OCI-LY7 (cell line): ENCODE measurements around the gene CDK5R1. TPM values are rescaled to one million over a fixed set of nuclear protein-coding genes. Genes with fewer than 3 reads are reported as not detected.

Experiments used
- BruUV-seq: library from RNA; stranded (reverse); fragments of 400-500 nt; replicated peaks from 2 replicates; lab custom pipeline; 2021; lab: Mats Ljungman, UMichigan
- CTCF ChIA-PET: fragments of 300-600 bp; sonication (Branson Sonifier 250); formaldehyde crosslinking; loops from one replicate; lab custom pipeline; 2022; ENCODE audit warnings: antibody characterized with exemption; ENCODE audit not compliant: unreplicated experiment; lab: Charles Lee
- POLR2A ChIA-PET: fragments of 300-600 bp; sonication (Branson Sonifier 250); formaldehyde crosslinking; loops from one replicate; lab custom pipeline; 2022; ENCODE audit warnings: antibody characterized with exemption; lab: Charles Lee
- DNase-seq: peaks from one replicate; pipeline ENCODE4 v3.0.0-alpha.2; 2015; ENCODE audit warnings: low spot score
- H2AFZ ChIP-seq: fragments of 200-600 bp; sonication (generic), shearing (Covaris generic); 2 replicates; pipeline ENCODE4 v1.6.1; 2014; ENCODE audit warnings: mild to moderate bottlenecking, antibody characterized with exemption, low read length, moderate library complexity
- H3K27ac ChIP-seq: fragments of 200-600 bp; sonication (generic); 2 replicates; pipeline ENCODE4 v1.5.1; 2014; ENCODE audit warnings: mixed run types, low read depth, mild to moderate bottlenecking, moderate library complexity, low read length, inconsistent platforms; ENCODE audit not compliant: poor library complexity, severe bottlenecking
- H3K36me3 ChIP-seq: fragments of 200-600 bp; sonication (generic); 2 replicates; pipeline ENCODE4 v1.6.1; 2014; ENCODE audit warnings: mild to moderate bottlenecking, antibody characterized with exemption, low read length, moderate library complexity, mixed read lengths; ENCODE audit not compliant: insufficient read depth
- H3K4me1 ChIP-seq: fragments of 200-600 bp; sonication (generic); 2 replicates; pipeline ENCODE4 v1.5.1; 2014; ENCODE audit warnings: mild to moderate bottlenecking, low read length; ENCODE audit not compliant: insufficient read depth, poor library complexity, severe bottlenecking
- H3K4me2 ChIP-seq: fragments of 200-600 bp; sonication (generic); 2 replicates; pipeline ENCODE4 v1.6.1; 2014; ENCODE audit warnings: mild to moderate bottlenecking, low read length
- H3K4me3 ChIP-seq: fragments of 200-600 bp; sonication (generic); 2 replicates; pipeline ENCODE4 v1.5.1; 2014; ENCODE audit warnings: mild to moderate bottlenecking, low read depth, low read length; ENCODE audit not compliant: poor library complexity, severe bottlenecking
- H3K79me2 ChIP-seq: fragments of 200-600 bp; sonication (generic); 2 replicates; pipeline ENCODE4 v1.6.1; 2016; ENCODE audit warnings: low read depth, mild to moderate bottlenecking, low read length, moderate library complexity, mixed read lengths; ENCODE audit not compliant: insufficient read depth
- H3K9me2 ChIP-seq: fragments of 200-600 bp; sonication (generic); 2 replicates; pipeline ENCODE4 v1.6.1; 2016; ENCODE audit warnings: mild to moderate bottlenecking, low read length, mixed read lengths; ENCODE audit not compliant: insufficient read depth
- H3K9me3 ChIP-seq: fragments of 200-600 bp; sonication (generic); 2 replicates; pipeline ENCODE4 v1.6.1; 2014; ENCODE audit warnings: mild to moderate bottlenecking, mixed run types, low read length, mixed read lengths
- H4K20me1 ChIP-seq: fragments of 200-600 bp; sonication (generic); 2 replicates; pipeline ENCODE4 v1.6.1; 2014; ENCODE audit warnings: mild to moderate bottlenecking, antibody characterized with exemption, low read length, moderate library complexity, mixed read lengths; ENCODE audit not compliant: insufficient read depth
- CTCF ChIP-seq: fragments of 200-600 bp; sonication (generic); conservative IDR thresholded peaks from 2 replicates; pipeline ENCODE4 v1.5.1; 2014; ENCODE audit warnings: mild to moderate bottlenecking, antibody characterized with exemption, low read length, moderate library complexity, mixed read lengths
- EZH2phosphoT487 ChIP-seq: fragments of 200-600 bp; sonication (generic); IDR thresholded peaks from 2 replicates; pipeline ENCODE4 v1.6.1; 2018; ENCODE audit warnings: low read depth, borderline replicate concordance, mild to moderate bottlenecking, mixed run types, antibody characterized with exemption, low read length, moderate library complexity, mixed read lengths
- intact Hi-C: fragments of 100-400 bp; cut with micrococcal nuclease; formaldehyde crosslinking; loops from one replicate; pipeline ENCODE4 v1.10.0; 2022; ENCODE audit not compliant: unreplicated experiment
- total RNA-seq, 2 experiments: library from RNA; depleted of rRNA in 1 of 2; stranded (reverse); fragments of >200 nt in 1 of 2; shearing (Covaris generic) in 1 of 2; gene quantifications; 2 replicates each; pipeline ENCODE4 v1.2.3, GENCODE V29; 2014 to 2022

Gene CDK5R1
- total RNA-seq, 2 experiments from 2014 or later: 1.3 to 2.2 TPM

GRCh38 chr17:32520737-32521404 is 34.1 kb downstream of the CDK5R1 start:
- Histone ChIP-seq H3K27ac (no peak overlapping the region), H3K36me3 (no peaks in the 10 kb centered on the region), H3K4me1 (peaks cover 51% of the 10 kb centered on the region), H3K4me2 (no peak overlapping the region), H3K9me2 (no peaks in the 10 kb centered on the region), H2AFZ (no peak overlapping the region), H3K4me3 (no peak overlapping the region), H4K20me1 (no peaks in the 10 kb centered on the region), H3K79me2 (no peaks in the 10 kb centered on the region), H3K9me3 (no peaks in the 10 kb centered on the region)
- TF ChIP-seq CTCF (no peak), EZH2phosphoT487 (no peak)
- DNase-seq: no peak
- intact Hi-C loops: no loop called here
- no TSS peak for BruUV-seq
- CTCF ChIA-PET: no interaction called here
- POLR2A ChIA-PET: no interaction called here

GRCh38 chr17:32523017-32523680 is 36.4 kb downstream of the CDK5R1 start:
- BruUV-seq: no TSS peak
- Histone ChIP-seq H3K4me2 (peak overlapping the region; percentile 71), H3K27ac (peak overlapping the region; percentile 56), H3K4me1 (peaks cover 47% of the 10 kb centered on the region), H3K9me3 (no peaks in the 10 kb centered on the region), H3K9me2 (no peaks in the 10 kb centered on the region), H2AFZ (peak overlapping the region; percentile 37; the same call in 1 of the 2 replicates), H4K20me1 (no peaks in the 10 kb centered on the region), H3K79me2 (no peaks in the 10 kb centered on the region), H3K36me3 (no peaks in the 10 kb centered on the region), H3K4me3 (peak overlapping the region; percentile 46)
- TF ChIP-seq EZH2phosphoT487 (no peak), CTCF (no peak)
- POLR2A ChIA-PET: interaction anchor here (0.6 to 2.6 kb wide), 4 partner anchors 32 to 326 kb away, joined by 4 to 14 read pairs (median 6); no protein-coding TSS in a partner anchor
- DNase-seq: peak; percentile 85
- CTCF ChIA-PET: no interaction called here
- intact Hi-C loops: loop anchor here (1.0 kb wide), 3 partner anchors 20 to 40 kb away; no protein-coding TSS in a partner anchor
